Lower lobe of right lung (tissue), 2 donors: ENCODE results near the gene TUBA8. TPM values are rescaled to one million over a fixed set of nuclear protein-coding genes. Genes with fewer than 3 reads are reported as not detected.
A peak's percentile ranks its signal among the peaks of the same experiment; 100 is the strongest.
"Not testable (repeated sequence)": the region's sequence is repeated elsewhere in the genome, so short reads cannot be mapped to it uniquely, and the experiment has no call there.

ENCODE experiments used
- ATAC-seq, 2 donors: fragments of 200-7000 bp; cut with Tn5 transposase; one replicate each; pipeline ENCODE4 v1.9.1; 2020 to 2022; ENCODE audit warnings: mild to moderate bottlenecking in 2 of 2, moderate library complexity in 2 of 2
- DNase-seq: peaks from one replicate; pipeline ENCODE4 v3.0.0-alpha.2; 2020
- H3K27ac ChIP-seq: fragments of 200-600 bp; one replicate; pipeline ENCODE4 v1.8.0; 2022
- H3K27me3 ChIP-seq: fragments of 200-600 bp; one replicate; pipeline ENCODE4 v1.8.0; 2022; ENCODE audit warnings: low read depth
- H3K36me3 ChIP-seq: fragments of 200-600 bp; one replicate; pipeline ENCODE4 v1.8.0; 2022; ENCODE audit warnings: mild to moderate bottlenecking
- H3K4me1 ChIP-seq: fragments of 200-600 bp; one replicate; pipeline ENCODE4 v1.8.0; 2022
- H3K4me3 ChIP-seq: fragments of 200-600 bp; one replicate; pipeline ENCODE4 v1.8.0; 2022; ENCODE audit warnings: mild to moderate bottlenecking
- H3K9me3 ChIP-seq: fragments of 200-600 bp; one replicate; pipeline ENCODE4 v1.8.0; 2022
- CTCF ChIP-seq: fragments of 200-600 bp; IDR thresholded peaks from one replicate; pipeline ENCODE4 v1.8.0; 2022; ENCODE audit warnings: antibody characterized with exemption, mild to moderate bottlenecking
- intact Hi-C: fragments of 100-400 bp; cut with DNase I; formaldehyde crosslinking; loops from one replicate; pipeline ENCODE4 v1.11.0; 2022
- total RNA-seq: library from RNA; stranded (reverse); fragmentation: NEBNext Ultra II Directional; extraction: Animal tissue kit (Norgen Biotek cat#: 25700); gene quantifications from one replicate; pipeline ENCODE4 v1.2.1, GENCODE V29; 2021
- donor health status: DM: no; HTN: yes; CAD: no; lungs with severe emphysema.

TUBA8 gene
- total RNA-seq, 1 donor from 2014 or later: 1.3 TPM

- Histone ChIP-seq H3K4me3 (no peak overlapping the region), H3K9me3 (no peaks in the 10 kb centered on the region), H3K4me1 (no peaks in the 10 kb centered on the region), H3K27me3 (peaks cover 8% of the 10 kb centered on the region), H3K27ac (no peak overlapping the region), H3K36me3 (peaks cover 6% of the 10 kb centered on the region)
- no peak for ATAC-seq
- TF ChIP-seq CTCF: no peak
- DNase-seq: no peak
- intact Hi-C loops: no loop called here
Observed at GRCh38 chr22:18103527-18104269, 6.9 kb upstream of the TUBA8 start.

GRCh38 chr22:18104566-18104965 is 6.0 kb upstream of the TUBA8 start:
- no peaks in the 10 kb centered on the region for H3K4me1 ChIP-seq
- H3K9me3 ChIP-seq: no peaks in the 10 kb centered on the region
- no peak for ATAC-seq
- intact Hi-C loops: no loop called here
- H3K4me3 ChIP-seq: no peak overlapping the region
- no peak overlapping the region for H3K27ac ChIP-seq
- peaks cover 8% of the 10 kb centered on the region for H3K27me3 ChIP-seq
- no peak for TF ChIP-seq CTCF
- H3K36me3 ChIP-seq: peaks cover 6% of the 10 kb centered on the region
- no peak for DNase-seq

- H3K27me3 ChIP-seq: peaks cover 20% of the 10 kb centered on the region
- H3K36me3 ChIP-seq, intact Hi-C loops, H3K27ac ChIP-seq, H3K9me3 ChIP-seq, ATAC-seq, DNase-seq, H3K4me3 ChIP-seq, H3K4me1 ChIP-seq: not testable (repeated sequence)
Observed at GRCh38 chr22:18105981-18106380, 4.6 kb upstream of the TUBA8 start.

- H3K9me3 ChIP-seq, H3K27ac ChIP-seq, intact Hi-C loops, H3K4me3 ChIP-seq, ATAC-seq, DNase-seq, H3K36me3 ChIP-seq, H3K4me1 ChIP-seq: not testable (repeated sequence)
- peaks cover 27% of the 10 kb centered on the region for H3K27me3 ChIP-seq
Observed at GRCh38 chr22:18106550-18107341, 3.9 kb upstream of the TUBA8 start.

- Histone ChIP-seq H3K27ac (no peak overlapping the region), H3K27me3 (peaks cover 33% of the 10 kb centered on the region), H3K9me3 (no peaks in the 10 kb centered on the region), H3K36me3 (no peaks in the 10 kb centered on the region), H3K4me3 (no peak overlapping the region), H3K4me1 (peaks cover 9% of the 10 kb centered on the region)
- TF ChIP-seq CTCF: no peak
- no peak for ATAC-seq
- no peak for DNase-seq
- intact Hi-C loops: no loop called here
Observed at GRCh38 chr22:18108187-18108586, 2.4 kb upstream of the TUBA8 start.

GRCh38 chr22:18109410-18110193 is 1.0 kb upstream of the TUBA8 start:
- no peak for DNase-seq
- H3K4me1 ChIP-seq: peaks cover 9% of the 10 kb centered on the region
- intact Hi-C loops: no loop called here
- H3K9me3 ChIP-seq: no peaks in the 10 kb centered on the region
- H3K27ac ChIP-seq: no peak overlapping the region
- TF ChIP-seq CTCF: no peak
- H3K4me3 ChIP-seq: peak overlapping the region; percentile 54
- H3K36me3 ChIP-seq: no peaks in the 10 kb centered on the region
- H3K27me3 ChIP-seq: peaks cover 37% of the 10 kb centered on the region
- ATAC-seq: no peak
